Glutamatergic neuron (in vitro differentiated cells): ENCODE measurements around the gene CHST11. TPM values are rescaled to one million over a fixed set of nuclear protein-coding genes. Genes with fewer than 3 reads are reported as not detected.

ENCODE experiments used
- DNase-seq: peaks from one replicate; pipeline ENCODE4 v3.0.0; 2022
- H3K27ac Mint-ChIP-seq: one replicate; pipeline ENCODE4 v1.8.0; 2020; ENCODE audit warnings: mild to moderate bottlenecking, mixed read lengths, inconsistent platforms; ENCODE audit not compliant: unreplicated experiment
- H3K27me3 Mint-ChIP-seq: one replicate; pipeline ENCODE4 v1.8.0; 2020; ENCODE audit warnings: mild to moderate bottlenecking, moderate library complexity, mixed read lengths, inconsistent platforms; ENCODE audit not compliant: unreplicated experiment
- H3K36me3 Mint-ChIP-seq: one replicate; pipeline ENCODE4 v1.8.0; 2020; ENCODE audit warnings: mild to moderate bottlenecking, mixed read lengths, inconsistent platforms; ENCODE audit not compliant: unreplicated experiment
- H3K4me1 Mint-ChIP-seq: one replicate; pipeline ENCODE4 v1.8.0; 2020; ENCODE audit warnings: mild to moderate bottlenecking, low read depth, mixed read lengths, inconsistent platforms; ENCODE audit not compliant: unreplicated experiment
- H3K4me3 Mint-ChIP-seq: one replicate; pipeline ENCODE4 v1.8.0; 2020; ENCODE audit warnings: mild to moderate bottlenecking, mixed read lengths, inconsistent platforms; ENCODE audit not compliant: unreplicated experiment
- H3K9me3 Mint-ChIP-seq: one replicate; pipeline ENCODE4 v1.8.0; 2020; ENCODE audit warnings: mild to moderate bottlenecking, moderate library complexity, mixed read lengths, inconsistent platforms; ENCODE audit not compliant: unreplicated experiment
- CTCF ChIP-seq: fragments of 200-600 bp; sonication (generic); IDR thresholded peaks from one replicate; pipeline ENCODE4 v1.5.0; 2021; ENCODE audit not compliant: partially characterized antibody, unreplicated experiment
- total RNA-seq: library from RNA; stranded (reverse); fragmentation: NEBNext Ultra II Directional; extraction: Animal tissue kit (Norgen Biotek cat#: 25700); gene quantifications from one replicate; pipeline ENCODE4 v1.2.1, GENCODE V29; 2021; ENCODE audit not compliant: unreplicated experiment

Gene CHST11
- total RNA-seq, 1 donor from 2014 or later = 11.5 TPM

GRCh38 chr12:104763168-104763805 lies 306.5 kb downstream of the CHST11 start:
- Mint-ChIP-seq H3K27ac (no peak overlapping the region), H3K4me3 (no peak overlapping the region), H3K9me3 (no peaks in the 10 kb centered on the region), H3K27me3 (no peaks in the 10 kb centered on the region), H3K4me1 (no peaks in the 10 kb centered on the region), H3K36me3 (no peaks in the 10 kb centered on the region)
- TF ChIP-seq CTCF = no peak
- DNase-seq = no peak

- H3K4me1 Mint-ChIP-seq = no peaks in the 10 kb centered on the region
- no peaks in the 10 kb centered on the region for H3K27me3 Mint-ChIP-seq
- DNase-seq = no peak
- TF ChIP-seq CTCF = no peak
- H3K4me3 Mint-ChIP-seq = no peak overlapping the region
- H3K9me3 Mint-ChIP-seq = no peaks in the 10 kb centered on the region
- H3K27ac Mint-ChIP-seq = no peak overlapping the region
- no peaks in the 10 kb centered on the region for H3K36me3 Mint-ChIP-seq
Observed at GRCh38 chr12:104764225-104765091, 307.7 kb downstream of the CHST11 start.

GRCh38 chr12:104767261-104767660 lies 310.5 kb downstream of the CHST11 start:
- no peak for DNase-seq
- Mint-ChIP-seq H3K4me3 (no peak overlapping the region), H3K4me1 (no peaks in the 10 kb centered on the region), H3K36me3 (no peaks in the 10 kb centered on the region), H3K27me3 (no peaks in the 10 kb centered on the region), H3K9me3 (no peaks in the 10 kb centered on the region), H3K27ac (no peak overlapping the region)
- no peak for TF ChIP-seq CTCF

GRCh38 chr12:104768033-104768432 lies 311.3 kb downstream of the CHST11 start:
- H3K4me3 Mint-ChIP-seq = no peak overlapping the region
- peaks cover 4% of the 10 kb centered on the region for H3K9me3 Mint-ChIP-seq
- no peak for DNase-seq
- peaks cover 6% of the 10 kb centered on the region for H3K36me3 Mint-ChIP-seq
- H3K27me3 Mint-ChIP-seq = no peaks in the 10 kb centered on the region
- H3K4me1 Mint-ChIP-seq = no peaks in the 10 kb centered on the region
- no peak for TF ChIP-seq CTCF
- H3K27ac Mint-ChIP-seq = no peak overlapping the region

GRCh38 chr12:104769144-104769561 lies 312.4 kb downstream of the CHST11 start:
- peaks cover 5% of the 10 kb centered on the region for H3K9me3 Mint-ChIP-seq
- no peaks in the 10 kb centered on the region for H3K4me1 Mint-ChIP-seq
- H3K27me3 Mint-ChIP-seq = no peaks in the 10 kb centered on the region
- no peak overlapping the region for H3K27ac Mint-ChIP-seq
- TF ChIP-seq CTCF = no peak
- H3K4me3 Mint-ChIP-seq = no peak overlapping the region
- H3K36me3 Mint-ChIP-seq = peaks cover 8% of the 10 kb centered on the region
- no peak for DNase-seq
